Aorta (tissue), 5 donors: ENCODE data around the gene MAP2K5. TPM values are rescaled to one million over a fixed set of nuclear protein-coding genes. Genes with fewer than 3 reads are reported as not detected.

Source experiments
- ATAC-seq: fragments of 200-7000 bp; cut with Tn5 transposase; one replicate; pipeline ENCODE4 v1.9.1; 2022; ENCODE audit warnings: moderate library complexity; ENCODE audit not compliant: low FRiP score
- DNase-seq, 2 donors: peaks; one replicate each; pipeline ENCODE4 v3.0.0-alpha.2; 2020
- H3K27ac ChIP-seq, 2 donors: one replicate each; pipeline ENCODE4 v1.5.1; 2013; ENCODE audit warnings: low read length in 2 of 2, mild to moderate bottlenecking in 2 of 2, moderate library complexity in 2 of 2, control low read depth in 1 of 2, inconsistent platforms in 1 of 2, low read depth in 1 of 2
- H3K27me3 ChIP-seq, 2 donors: one replicate each; pipeline ENCODE4 v1.6.1; 2013; ENCODE audit warnings: control low read depth in 1 of 2, low read length in 1 of 2, mild to moderate bottlenecking in 1 of 2, moderate library complexity in 1 of 2; ENCODE audit not compliant: insufficient read depth in 2 of 2, control insufficient read depth in 1 of 2
- H3K36me3 ChIP-seq, 2 donors: one replicate each; pipeline ENCODE4 v1.6.1; 2013; ENCODE audit warnings: control low read depth in 1 of 2, low read length in 1 of 2, mild to moderate bottlenecking in 1 of 2; ENCODE audit not compliant: insufficient read depth in 2 of 2, control insufficient read depth in 1 of 2
- H3K4me1 ChIP-seq, 2 donors: one replicate each; pipeline ENCODE4 v1.6.1; 2013; ENCODE audit warnings: low read length in 2 of 2, control low read depth in 1 of 2, mild to moderate bottlenecking in 1 of 2, moderate library complexity in 1 of 2; ENCODE audit not compliant: insufficient read depth in 2 of 2, control insufficient read depth in 1 of 2
- H3K4me3 ChIP-seq, 2 donors: one replicate each; pipeline ENCODE4 v1.5.1; 2013; ENCODE audit warnings: low read length in 2 of 2, control low read depth in 1 of 2, mild to moderate bottlenecking in 1 of 2
- H3K9me3 ChIP-seq: one replicate; pipeline ENCODE4 v1.6.1; 2013; ENCODE audit warnings: mild to moderate bottlenecking, low read length; ENCODE audit not compliant: control insufficient read depth
- WGBS, 2 donors: extraction: QIAGEN DNeasy Blood & Tissue Kit; methylation state at CpG; one replicate each; pipeline ENCODE4 v1.1.7; 2013; 5-methylcytosine and 5-hydroxymethylcytosine counted together
- intact Hi-C, 2 donors: fragments of 100-400 bp; cut with DNase I; formaldehyde crosslinking; loops; one replicate each; pipeline versions ENCODE4 v1.14.2 to v1.15.0; 2022
- polyA plus RNA-seq, 2 donors: library from polyadenylated mRNA; stranded (reverse); fragments of 200-250 nt; gene quantifications; one replicate each; pipeline ENCODE4 v1.2.3, GENCODE V29; 2013
- total RNA-seq, 2 donors: library from RNA; stranded (reverse); fragmentation: NEBNext Ultra II Directional; extraction: Animal tissue kit (Norgen Biotek cat#: 25700); gene quantifications; one replicate each; pipeline ENCODE4 v1.2.1, GENCODE V29; 2021
- donor health status: healthy with polysubstance abuse.
- donor health status: Bipolar disorder and iron deficiency.
- donor health status: DM: no; HTN: no; CAD: no.
- donor health status: DM: no; HTN: no; CAD: no.
- donor health status: DM: yes; HTN: yes; CAD: no.

Gene MAP2K5
- total and polyA plus RNA-seq, 4 donors, result 7.3 to 29.2 (median 17.1) TPM

- intact Hi-C loops, result no loop called here
- H3K27me3 ChIP-seq, result no peaks in the 10 kb centered on the region
- H3K4me1 ChIP-seq, result no peaks in the 10 kb centered on the region
- no peak overlapping the region for H3K4me3 ChIP-seq
- H3K27ac ChIP-seq, result no peak overlapping the region
- WGBS, 2 donors, result 91% methylated on average over 5 of the region's 5 CpGs
- DNase-seq (no peak), ATAC-seq (no peak)
- no peaks in the 10 kb centered on the region for H3K36me3 ChIP-seq
- no peaks in the 10 kb centered on the region for H3K9me3 ChIP-seq
Observed at GRCh38 chr15:67809441-67809840, 266.9 kb downstream of the MAP2K5 start.

GRCh38 chr15:67809866-67810265 is 267.4 kb downstream of the MAP2K5 start:
- H3K27me3 ChIP-seq, result no peaks in the 10 kb centered on the region
- H3K36me3 ChIP-seq, result no peaks in the 10 kb centered on the region
- no peaks in the 10 kb centered on the region for H3K4me1 ChIP-seq
- intact Hi-C loops, result no loop called here
- ATAC-seq (no peak), DNase-seq (peak in 1 of 2 donors; percentile 67)
- peaks cover 2% of the 10 kb centered on the region for H3K9me3 ChIP-seq
- H3K27ac ChIP-seq, result no peak overlapping the region
- 79 to 82% methylated on average over 6 of the region's 6 CpGs for WGBS, 2 donors
- H3K4me3 ChIP-seq, result no peak overlapping the region

- Histone ChIP-seq H3K4me3 (no peak overlapping the region), H3K27me3 (no peaks in the 10 kb centered on the region), H3K9me3 (peaks cover 5% of the 10 kb centered on the region), H3K4me1 (no peaks in the 10 kb centered on the region), H3K36me3 (no peaks in the 10 kb centered on the region), H3K27ac (no peak overlapping the region)
- whole genome bisulfite sequencing, 2 donors, result 62% methylated on average over 11 of the region's 11 CpGs
- DNase-seq, result peak in 1 of 2 donors; percentile 55
- intact Hi-C loops, result no loop called here
- no peak for ATAC-seq
Observed at GRCh38 chr15:67812241-67812644, 269.7 kb downstream of the MAP2K5 start.

- H3K27me3 ChIP-seq, result no peaks in the 10 kb centered on the region
- H3K9me3 ChIP-seq, result peaks cover 5% of the 10 kb centered on the region
- WGBS, 2 donors, result 71 to 81% methylated on average over 3 of the region's 3 CpGs
- ATAC-seq (no peak), DNase-seq (no peak)
- no peak overlapping the region for H3K27ac ChIP-seq
- no peak overlapping the region for H3K4me3 ChIP-seq
- H3K36me3 ChIP-seq, result no peaks in the 10 kb centered on the region
- no peaks in the 10 kb centered on the region for H3K4me1 ChIP-seq
- intact Hi-C loops, result no loop called here
Observed at GRCh38 chr15:67813104-67813634, 270.7 kb downstream of the MAP2K5 start.

- H3K36me3 ChIP-seq, result no peaks in the 10 kb centered on the region
- no peak overlapping the region for H3K4me3 ChIP-seq
- no peaks in the 10 kb centered on the region for H3K27me3 ChIP-seq
- no peaks in the 10 kb centered on the region for H3K4me1 ChIP-seq
- H3K27ac ChIP-seq, result no peak overlapping the region
- peaks cover 5% of the 10 kb centered on the region for H3K9me3 ChIP-seq
- ATAC-seq, result no peak
- no peak for DNase-seq
- WGBS, 2 donors, result 74 to 77% methylated on average over 5 of the region's 5 CpGs
- intact Hi-C loops, result no loop called here
Observed at GRCh38 chr15:67815036-67815592, 272.6 kb downstream of the MAP2K5 start.

- 91 to 94% methylated on average over 3 of the region's 3 CpGs for WGBS, 2 donors
- Histone ChIP-seq H3K27ac (no peak overlapping the region), H3K4me1 (no peaks in the 10 kb centered on the region), H3K4me3 (no peak overlapping the region), H3K36me3 (no peaks in the 10 kb centered on the region), H3K27me3 (peaks cover 0 to 2% of the 10 kb centered on the region in 2 donors), H3K9me3 (peaks cover 5% of the 10 kb centered on the region)
- ATAC-seq, result no peak
- DNase-seq, result no peak
- intact Hi-C loops, result no loop called here
Observed at GRCh38 chr15:67816668-67817067, 274.2 kb downstream of the MAP2K5 start.

- 52 to 68% methylated on average over 3 of the region's 3 CpGs for WGBS, 2 donors
- Histone ChIP-seq H3K36me3 (no peaks in the 10 kb centered on the region), H3K27me3 (peaks cover 0 to 2% of the 10 kb centered on the region in 2 donors), H3K4me1 (no peaks in the 10 kb centered on the region), H3K9me3 (peaks cover 5% of the 10 kb centered on the region), H3K4me3 (no peak overlapping the region), H3K27ac (no peak overlapping the region)
- intact Hi-C loops, result no loop called here
- DNase-seq (peak in 1 of 2 donors; percentile 13), ATAC-seq (no peak)
Observed at GRCh38 chr15:67818464-67818863, 276.0 kb downstream of the MAP2K5 start.

GRCh38 chr15:67819636-67820035 is 277.1 kb downstream of the MAP2K5 start:
- Histone ChIP-seq H3K4me3 (no peak overlapping the region), H3K9me3 (peaks cover 5% of the 10 kb centered on the region), H3K27me3 (peaks cover 0 to 2% of the 10 kb centered on the region in 2 donors), H3K36me3 (no peaks in the 10 kb centered on the region), H3K27ac (no peak overlapping the region), H3K4me1 (no peaks in the 10 kb centered on the region)
- peak in 1 of 2 donors; percentile 70 for DNase-seq
- ATAC-seq, result no peak
- intact Hi-C loops, result no loop called here
- WGBS, 2 donors, result 9 to 11% methylated on average over 17 to 19 of the region's 19 CpGs
